Natural killer cell (primary cell): ENCODE measurements around the gene NCEH1. TPM values are rescaled to one million over a fixed set of nuclear protein-coding genes. Genes with fewer than 3 reads are reported as not detected.

Experiments
- ATAC-seq, 3 donors: fragments of 150-1000 bp in 2 of 3; fragments of 200-7000 bp in 1 of 3; cut with Tn5 transposase; 1 replicate in 1 of 3; 2 replicates in 2 of 3; pipeline ENCODE4 v1.10.0; 2021; ENCODE audit warnings: mild to moderate bottlenecking in 2 of 3, moderate library complexity in 2 of 3
- DNase-seq, 2 donors: peaks; one replicate each; pipeline versions ENCODE4 v3.0.0 to v3.0.0-alpha.2; 2013 to 2021; ENCODE audit warnings: mixed read lengths in 1 of 2
- H3K27ac ChIP-seq: one replicate; pipeline ENCODE4 v1.5.1; 2013; ENCODE audit warnings: mild to moderate bottlenecking, low read length
- H3K27me3 ChIP-seq: one replicate; pipeline ENCODE4 v1.6.1; 2013; ENCODE audit warnings: low read length; ENCODE audit not compliant: control insufficient read depth, insufficient read depth
- H3K36me3 ChIP-seq: one replicate; pipeline ENCODE4 v1.6.1; 2013; ENCODE audit warnings: low read length; ENCODE audit not compliant: control insufficient read depth, insufficient read depth
- H3K4me1 ChIP-seq: one replicate; pipeline ENCODE4 v1.6.1; 2013; ENCODE audit warnings: low read length; ENCODE audit not compliant: control insufficient read depth, insufficient read depth
- H3K4me3 ChIP-seq: one replicate; pipeline ENCODE4 v1.5.1; 2013; ENCODE audit warnings: low read length
- H3K9me3 ChIP-seq: one replicate; pipeline ENCODE4 v1.6.1; 2013; ENCODE audit warnings: low read length; ENCODE audit not compliant: control insufficient read depth, insufficient read depth
- H3K27ac Mint-ChIP-seq, 2 donors: one replicate each; pipeline ENCODE4 v1.8.0; 2022; ENCODE audit warnings: mild to moderate bottlenecking in 2 of 2, mixed read lengths in 2 of 2, moderate library complexity in 1 of 2
- H3K27me3 Mint-ChIP-seq, 2 donors: one replicate each; pipeline ENCODE4 v1.8.0; 2022; ENCODE audit warnings: low read depth in 2 of 2, mixed read lengths in 2 of 2
- H3K36me3 Mint-ChIP-seq: one replicate; pipeline ENCODE4 v1.8.0; 2022; ENCODE audit warnings: mixed read lengths
- H3K4me1 Mint-ChIP-seq, 2 donors: one replicate each; pipeline ENCODE4 v1.8.0; 2022; ENCODE audit warnings: mixed read lengths in 2 of 2
- H3K4me3 Mint-ChIP-seq: one replicate; pipeline ENCODE4 v1.8.0; 2022; ENCODE audit warnings: mild to moderate bottlenecking, moderate library complexity, mixed read lengths
- H3K9me3 Mint-ChIP-seq, 2 donors: one replicate each; pipeline ENCODE4 v1.8.0; 2022; ENCODE audit warnings: mixed read lengths in 2 of 2
- CTCF ChIP-seq: fragments of 200-600 bp; IDR thresholded peaks from one replicate; pipeline ENCODE4 v1.8.0; 2022; ENCODE audit warnings: antibody characterized with exemption
- WGBS: methylation state at CpG from one replicate; pipeline ENCODE4 v1.1.7; 2013; ENCODE audit warnings: missing lambda C conversion rate; ENCODE audit not compliant: insufficient coverage; 5-methylcytosine and 5-hydroxymethylcytosine counted together
- intact Hi-C: fragments of 100-400 bp; cut with micrococcal nuclease; formaldehyde crosslinking; loops from one replicate; pipeline ENCODE4 v1.14.2; 2022
- total RNA-seq, 4 donors: library from RNA; stranded (reverse); fragments of 120-200 nt in 1 of 4; gene quantifications; one replicate each; pipeline versions ENCODE4 v1.2.3 to v1.2.4, GENCODE V29; 2013 to 2022

The NCEH1 gene
- total RNA-seq, 3 donors from 2014 or later (not counting 1 experiment from before 2014, with no cell fraction given): 3.5 to 6.8 (median 5.3) TPM

- no peak for DNase-seq
These were observed 31.3 kb downstream of the NCEH1 start for GRCh38 chr3:172679599-172679998.

GRCh38 chr3:172678068-172678467 lies 32.8 kb downstream of the NCEH1 start:
- H3K36me3 ChIP-seq: no peaks in the 10 kb centered on the region
- no peaks in the 10 kb centered on the region for H3K27me3 Mint-ChIP-seq
- no peak overlapping the region for H3K4me3 ChIP-seq
- H3K4me1 Mint-ChIP-seq: peaks cover 7 to 14% of the 10 kb centered on the region in 2 donors
- intact Hi-C loops: no loop called here
- H3K36me3 Mint-ChIP-seq: no peaks in the 10 kb centered on the region
- no peaks in the 10 kb centered on the region for H3K9me3 Mint-ChIP-seq
- no peak overlapping the region for H3K27ac ChIP-seq
- 95% methylated on average over 1 of the region's 1 CpG for WGBS
- DNase-seq (no peak), ATAC-seq (no peak)
- no peaks in the 10 kb centered on the region for H3K9me3 ChIP-seq
- H3K27ac Mint-ChIP-seq: no peak overlapping the region
- H3K4me3 Mint-ChIP-seq: no peak overlapping the region
- no peak for TF ChIP-seq CTCF
- no peaks in the 10 kb centered on the region for H3K27me3 ChIP-seq
- H3K4me1 ChIP-seq: no peaks in the 10 kb centered on the region

More at GRCh38 chr3:172679599-172679998, 31.3 kb downstream of the NCEH1 start:
- 95% methylated on average over 5 of the region's 5 CpGs for WGBS
- intact Hi-C loops: no loop called here
- Histone ChIP-seq H3K9me3 (no peaks in the 10 kb centered on the region), H3K27me3 (no peaks in the 10 kb centered on the region), H3K4me1 (no peaks in the 10 kb centered on the region), H3K36me3 (no peaks in the 10 kb centered on the region), H3K27ac (no peak overlapping the region), H3K4me3 (no peak overlapping the region)
- no peaks in the 10 kb centered on the region for H3K36me3 Mint-ChIP-seq
- TF ChIP-seq CTCF: no peak
- no peak overlapping the region for H3K4me3 Mint-ChIP-seq
- no peaks in the 10 kb centered on the region for H3K9me3 Mint-ChIP-seq
- H3K27ac Mint-ChIP-seq: no peak overlapping the region
- H3K27me3 Mint-ChIP-seq: no peaks in the 10 kb centered on the region
- H3K4me1 Mint-ChIP-seq: peaks cover 7 to 14% of the 10 kb centered on the region in 2 donors
- ATAC-seq: no peak

GRCh38 chr3:172676196-172676922 lies 34.5 kb downstream of the NCEH1 start:
- no peaks in the 10 kb centered on the region for H3K36me3 Mint-ChIP-seq
- 91% methylated on average over 21 of the region's 21 CpGs for WGBS
- H3K4me1 Mint-ChIP-seq: peaks cover 7 to 14% of the 10 kb centered on the region in 2 donors
- no peaks in the 10 kb centered on the region for H3K9me3 ChIP-seq
- ATAC-seq (no peak), DNase-seq (no peak)
- no peak overlapping the region for H3K4me3 Mint-ChIP-seq
- H3K27ac Mint-ChIP-seq: no peak overlapping the region
- intact Hi-C loops: no loop called here
- no peaks in the 10 kb centered on the region for H3K36me3 ChIP-seq
- no peaks in the 10 kb centered on the region for H3K27me3 ChIP-seq
- no peaks in the 10 kb centered on the region for H3K4me1 ChIP-seq
- no peak overlapping the region for H3K27ac ChIP-seq
- TF ChIP-seq CTCF: no peak
- H3K4me3 ChIP-seq: no peak overlapping the region
- H3K9me3 Mint-ChIP-seq: no peaks in the 10 kb centered on the region
- H3K27me3 Mint-ChIP-seq: no peaks in the 10 kb centered on the region
